BE2C (cell line): ENCODE data around the gene POP7.

Experiments used
- DNase-seq: peaks from one replicate; pipeline ENCODE4 v3.0.0-alpha.2; 2020
- H3K27me3 ChIP-seq: fragments of 250-450 bp; sonication (Bioruptor Pico); 2 replicates; pipeline ENCODE4 v1.5.1; 2020; ENCODE audit warnings: mild to moderate bottlenecking
- H3K36me3 ChIP-seq: fragments of 250-450 bp; sonication (Bioruptor Pico); 2 replicates; pipeline ENCODE4 v1.5.1; 2020; ENCODE audit warnings: mild to moderate bottlenecking
- H3K4me1 ChIP-seq: fragments of 250-450 bp; sonication (Bioruptor Pico); 2 replicates; pipeline ENCODE4 v1.5.1; 2020
- H3K4me3 ChIP-seq: 2 replicates; pipeline ENCODE4 v1.5.1; 2011; ENCODE audit warnings: low read depth, low read length
- H3K9me3 ChIP-seq: fragments of 250-450 bp; sonication (Bioruptor Pico); 2 replicates; pipeline ENCODE4 v1.5.1; 2020
- CTCF ChIP-seq: IDR thresholded peaks from 2 replicates; pipeline ENCODE4 v1.5.1; 2012; ENCODE audit warnings: mild to moderate bottlenecking, low read depth, low read length

Gene POP7

GRCh38 chr7:100686201-100686821 lies 19.6 kb upstream of the POP7 start:
- no peaks in the 10 kb centered on the region for H3K27me3 ChIP-seq
- peak; percentile 63 for DNase-seq

GRCh38 chr7:100686822-100687211 lies 19.1 kb upstream of the POP7 start:
- Histone ChIP-seq H3K36me3 (peaks cover 85% of the 10 kb centered on the region), H3K4me3 (no peak overlapping the region), H3K9me3 (no peaks in the 10 kb centered on the region), H3K4me1 (peaks cover 26% of the 10 kb centered on the region), H3K27me3 (no peaks in the 10 kb centered on the region)
- TF ChIP-seq CTCF = no peak
- no peak for DNase-seq

More at GRCh38 chr7:100686201-100686821, 19.6 kb upstream of the POP7 start:
- no peak overlapping the region for H3K4me3 ChIP-seq
- H3K36me3 ChIP-seq = peaks cover 89% of the 10 kb centered on the region
- H3K4me1 ChIP-seq = peaks cover 24% of the 10 kb centered on the region
- H3K9me3 ChIP-seq = no peaks in the 10 kb centered on the region
- TF ChIP-seq CTCF = no peak

- H3K4me1 ChIP-seq = peaks cover 25% of the 10 kb centered on the region
- DNase-seq = no peak
- TF ChIP-seq CTCF = no peak
- no peak overlapping the region for H3K4me3 ChIP-seq
- H3K36me3 ChIP-seq = peaks cover 80% of the 10 kb centered on the region
- no peaks in the 10 kb centered on the region for H3K9me3 ChIP-seq
- no peaks in the 10 kb centered on the region for H3K27me3 ChIP-seq
Measured at GRCh38 chr7:100687261-100687660, 18.7 kb upstream of the POP7 start.

- H3K36me3 ChIP-seq = peaks cover 75% of the 10 kb centered on the region
- peaks cover 26% of the 10 kb centered on the region for H3K4me1 ChIP-seq
- no peaks in the 10 kb centered on the region for H3K9me3 ChIP-seq
- no peak overlapping the region for H3K4me3 ChIP-seq
- DNase-seq = peak; percentile 13
- no peak for TF ChIP-seq CTCF
- no peaks in the 10 kb centered on the region for H3K27me3 ChIP-seq
Measured at GRCh38 chr7:100687751-100688300, 18.1 kb upstream of the POP7 start.

GRCh38 chr7:100688326-100688860 lies 17.5 kb upstream of the POP7 start:
- H3K36me3 ChIP-seq = peaks cover 69% of the 10 kb centered on the region

More at GRCh38 chr7:100688326-100688860, 17.5 kb upstream of the POP7 start:
- no peak for DNase-seq
- no peak for TF ChIP-seq CTCF
- H3K27me3 ChIP-seq = no peaks in the 10 kb centered on the region
- peaks cover 26% of the 10 kb centered on the region for H3K4me1 ChIP-seq
- no peaks in the 10 kb centered on the region for H3K9me3 ChIP-seq
- no peak overlapping the region for H3K4me3 ChIP-seq
